H9 (cell line): ENCODE measurements around the gene XDH. TPM values are rescaled to one million over a fixed set of nuclear protein-coding genes. Genes with fewer than 3 reads are reported as not detected.

Experiments
- DNase-seq: peaks from one replicate; pipeline ENCODE4 v3.0.0-alpha.2; 2017
- H2AFZ ChIP-seq: one replicate; pipeline ENCODE4 v1.6.1; 2013; ENCODE audit warnings: mild to moderate bottlenecking, low read length, control low read depth, moderate library complexity
- H2AK5ac ChIP-seq: 2 replicates; pipeline ENCODE4 v1.6.1; 2013; ENCODE audit warnings: low read length, control low read depth, mixed read lengths; ENCODE audit not compliant: insufficient read length
- H2BK120ac ChIP-seq: one replicate; pipeline ENCODE4 v1.6.1; 2013; ENCODE audit warnings: low read depth, mild to moderate bottlenecking, low read length, control low read depth, inconsistent platforms; ENCODE audit not compliant: poor library complexity, severe bottlenecking
- H2BK12ac ChIP-seq: 2 replicates; pipeline ENCODE4 v1.6.1; 2013; ENCODE audit warnings: low read length, control low read depth, mixed read lengths, low read depth; ENCODE audit not compliant: insufficient read length
- H2BK15ac ChIP-seq: 2 replicates; pipeline ENCODE4 v1.6.1; 2013; ENCODE audit warnings: low read depth, low read length, control low read depth
- H2BK20ac ChIP-seq: one replicate; pipeline ENCODE4 v1.6.1; 2013; ENCODE audit warnings: low read depth, mild to moderate bottlenecking, low read length, control low read depth, inconsistent platforms; ENCODE audit not compliant: poor library complexity, severe bottlenecking
- H2BK5ac ChIP-seq: 2 replicates; pipeline ENCODE4 v1.6.1; 2013; ENCODE audit warnings: low read length, control low read depth, mixed read lengths; ENCODE audit not compliant: insufficient read length
- H3K14ac ChIP-seq: 2 replicates; pipeline ENCODE4 v1.6.1; 2013; ENCODE audit warnings: low read length, control low read depth; ENCODE audit not compliant: insufficient read depth
- H3K18ac ChIP-seq: 2 replicates; pipeline ENCODE4 v1.6.1; 2013; ENCODE audit warnings: low read depth, mild to moderate bottlenecking, mixed read lengths, low read length, control low read depth; ENCODE audit not compliant: insufficient read length
- H3K23ac ChIP-seq: 2 replicates; pipeline ENCODE4 v1.6.1; 2013; ENCODE audit warnings: low read length, control low read depth, mixed read lengths, low read depth; ENCODE audit not compliant: insufficient read length
- H3K23me2 ChIP-seq: 2 replicates; pipeline ENCODE4 v1.6.1; 2013; ENCODE audit warnings: low read depth, mild to moderate bottlenecking, mixed read lengths, low read length, control low read depth; ENCODE audit not compliant: insufficient read length, poor library complexity, severe bottlenecking
- H3K27ac ChIP-seq: 2 replicates; pipeline ENCODE4 v1.5.1; 2013; ENCODE audit warnings: low read length, control low read depth, mixed read lengths, low read depth; ENCODE audit not compliant: insufficient read length
- H3K27me3 ChIP-seq: 2 replicates; pipeline ENCODE4 v1.6.1; 2013; ENCODE audit warnings: low read length, control low read depth, inconsistent platforms; ENCODE audit not compliant: insufficient read depth
- H3K4ac ChIP-seq: 2 replicates; pipeline ENCODE4 v1.6.1; 2013; ENCODE audit warnings: low read depth, mild to moderate bottlenecking, control low read depth, inconsistent platforms, low read length, moderate library complexity
- H3K4me1 ChIP-seq: 2 replicates; pipeline ENCODE4 v1.6.1; 2013; ENCODE audit warnings: low read length, control low read depth, inconsistent platforms; ENCODE audit not compliant: insufficient read depth
- H3K4me2 ChIP-seq: 2 replicates; pipeline ENCODE4 v1.6.1; 2013; ENCODE audit warnings: low read length, control low read depth, mixed read lengths; ENCODE audit not compliant: insufficient read length, insufficient read depth
- H3K56ac ChIP-seq: 2 replicates; pipeline ENCODE4 v1.6.1; 2013; ENCODE audit warnings: low read depth, mild to moderate bottlenecking, mixed read lengths, low read length, control low read depth; ENCODE audit not compliant: insufficient read length
- H3K79me1 ChIP-seq: 2 replicates; pipeline ENCODE4 v1.6.1; 2013; ENCODE audit warnings: low read depth, mild to moderate bottlenecking, moderate library complexity, low read length, control low read depth, inconsistent platforms; ENCODE audit not compliant: insufficient read depth, poor library complexity, severe bottlenecking
- H3K79me2 ChIP-seq: 2 replicates; pipeline ENCODE4 v1.6.1; 2013; ENCODE audit warnings: low read length, control low read depth, inconsistent platforms; ENCODE audit not compliant: insufficient read depth
- H3K9ac ChIP-seq: 2 replicates; pipeline ENCODE4 v1.6.1; 2013; ENCODE audit warnings: low read length, control low read depth, mixed read lengths; ENCODE audit not compliant: insufficient read length; ENCODE audit errors: extremely low read depth
- H3K9me3 ChIP-seq: one replicate; pipeline ENCODE4 v1.6.1; 2013; ENCODE audit warnings: low read depth, low read length, inconsistent platforms; ENCODE audit not compliant: control insufficient read depth
- H3T11ph ChIP-seq: one replicate; pipeline ENCODE4 v1.6.1; 2013; ENCODE audit warnings: mild to moderate bottlenecking, low read length, control low read depth, inconsistent platforms
- H4K20me1 ChIP-seq: one replicate; pipeline ENCODE4 v1.6.1; 2013; ENCODE audit not compliant: control insufficient read depth, insufficient read length, insufficient read depth
- H4K5ac ChIP-seq: 2 replicates; pipeline ENCODE4 v1.6.1; 2013; ENCODE audit warnings: low read depth, mild to moderate bottlenecking, mixed read lengths, low read length, control low read depth; ENCODE audit not compliant: insufficient read length
- H4K8ac ChIP-seq: replicated peaks from 2 replicates; pipeline ENCODE4 v1.6.1; 2013; ENCODE audit warnings: low read length, control low read depth, mixed read lengths, low read depth; ENCODE audit not compliant: insufficient read length
- H4K91ac ChIP-seq: 2 replicates; pipeline ENCODE4 v1.6.1; 2013; ENCODE audit warnings: low read depth, mild to moderate bottlenecking, moderate library complexity, mixed read lengths, low read length, control low read depth; ENCODE audit not compliant: insufficient read length
- H3K27ac Mint-ChIP-seq, 3 experiments: 2 replicates in 2 of 3; 3 replicates in 1 of 3; pipeline ENCODE4 v1.8.0; 2020 to 2021; ENCODE audit warnings: mixed read lengths in 3 of 3, mild to moderate bottlenecking in 1 of 3, moderate library complexity in 1 of 3
- H3K27me3 Mint-ChIP-seq: 2 replicates; pipeline ENCODE4 v1.8.0; 2021; ENCODE audit warnings: low read depth, mild to moderate bottlenecking, moderate library complexity, mixed read lengths
- H3K36me3 Mint-ChIP-seq, 3 experiments: 2 replicates in 2 of 3; 3 replicates in 1 of 3; pipeline ENCODE4 v1.8.0; 2020 to 2021; ENCODE audit warnings: low read depth in 3 of 3, mixed read lengths in 3 of 3; ENCODE audit not compliant: insufficient read depth in 1 of 3
- H3K4me1 Mint-ChIP-seq, 2 experiments: 2 replicates each; pipeline ENCODE4 v1.8.0; 2020; ENCODE audit warnings: mixed read lengths in 2 of 2
- H3K4me3 Mint-ChIP-seq, 2 experiments: 2 replicates in 1 of 2; 3 replicates in 1 of 2; pipeline ENCODE4 v1.8.0; 2020 to 2021; ENCODE audit warnings: mild to moderate bottlenecking in 2 of 2, mixed read lengths in 2 of 2, moderate library complexity in 1 of 2
- H3K9me3 Mint-ChIP-seq, 2 experiments: 2 replicates in 1 of 2; 3 replicates in 1 of 2; pipeline ENCODE4 v1.8.0; 2020; ENCODE audit warnings: mild to moderate bottlenecking in 2 of 2, mixed read lengths in 2 of 2, moderate library complexity in 1 of 2
- WGBS: extraction: QIAGEN DNeasy Blood & Tissue Kit; methylation state at CpG from one replicate; pipeline ENCODE4 v1.1.7; 2013; ENCODE audit warnings: missing lambda C conversion rate, low lambda C conversion rate, mixed read lengths; ENCODE audit not compliant: insufficient read length; ENCODE audit errors: extremely low coverage; 5-methylcytosine and 5-hydroxymethylcytosine counted together
- total RNA-seq: library from RNA; stranded (reverse); gene quantifications from 2 replicates; pipeline ENCODE4 v1.2.1, GENCODE V29; 2021
- TF ChIP-seq, protein P1 (sequence below): fragments of 200-600 bp; sonication (generic); conservative IDR thresholded peaks from 3 replicates; pipeline ENCODE4 v1.8.0; 2021; ENCODE audit warnings: antibody characterized with exemption, mild to moderate bottlenecking

XDH gene
- total RNA-seq, 1 experiment from 2014 or later = 1.4 TPM

DNA sequence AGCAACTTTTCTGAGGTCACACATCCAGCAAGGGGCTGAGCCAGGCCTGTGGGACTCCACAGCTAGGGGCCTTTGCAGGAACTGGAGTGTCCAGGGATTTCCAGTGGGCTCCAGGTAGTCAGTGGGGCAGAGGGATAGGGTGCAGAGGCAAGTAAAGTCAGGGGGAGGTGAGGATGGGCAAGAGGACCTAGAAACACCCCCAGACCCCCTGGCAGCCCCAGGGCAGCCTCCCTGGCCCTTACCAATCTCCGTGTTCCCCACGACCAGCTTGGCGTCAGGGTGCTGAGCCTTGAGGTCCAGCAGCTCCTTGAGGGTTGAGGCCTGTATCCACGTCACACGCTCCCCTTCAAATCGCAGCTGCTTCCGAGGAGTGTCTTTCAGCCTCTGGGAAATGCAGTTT lies 28.4 kb downstream of the XDH start:
- no peaks in the 10 kb centered on the region for H3K27me3 ChIP-seq
- no peaks in the 10 kb centered on the region for H3K23me2 ChIP-seq
- WGBS = no CpG with 5 or more reads among the region's 7 CpGs

More for the DNA sequence above, 28.4 kb downstream of the XDH start:
- Mint-ChIP-seq H3K4me3 (no peak overlapping the region), H3K27ac (no peak overlapping the region), H3K4me1 (peaks cover 34 to 36% of the 10 kb centered on the region in 2 experiments), H3K27me3 (no peaks in the 10 kb centered on the region), H3K9me3 (no peaks in the 10 kb centered on the region), H3K36me3 (peaks cover 0 to 6% (median 2%) of the 10 kb centered on the region in 3 experiments; a peak in 2 of 7 replicates)
- no peak overlapping the region for H3K23ac ChIP-seq
- no peaks in the 10 kb centered on the region for H3K79me2 ChIP-seq
- H2AFZ ChIP-seq = no peak overlapping the region
- TF ChIP-seq, protein P1, sequence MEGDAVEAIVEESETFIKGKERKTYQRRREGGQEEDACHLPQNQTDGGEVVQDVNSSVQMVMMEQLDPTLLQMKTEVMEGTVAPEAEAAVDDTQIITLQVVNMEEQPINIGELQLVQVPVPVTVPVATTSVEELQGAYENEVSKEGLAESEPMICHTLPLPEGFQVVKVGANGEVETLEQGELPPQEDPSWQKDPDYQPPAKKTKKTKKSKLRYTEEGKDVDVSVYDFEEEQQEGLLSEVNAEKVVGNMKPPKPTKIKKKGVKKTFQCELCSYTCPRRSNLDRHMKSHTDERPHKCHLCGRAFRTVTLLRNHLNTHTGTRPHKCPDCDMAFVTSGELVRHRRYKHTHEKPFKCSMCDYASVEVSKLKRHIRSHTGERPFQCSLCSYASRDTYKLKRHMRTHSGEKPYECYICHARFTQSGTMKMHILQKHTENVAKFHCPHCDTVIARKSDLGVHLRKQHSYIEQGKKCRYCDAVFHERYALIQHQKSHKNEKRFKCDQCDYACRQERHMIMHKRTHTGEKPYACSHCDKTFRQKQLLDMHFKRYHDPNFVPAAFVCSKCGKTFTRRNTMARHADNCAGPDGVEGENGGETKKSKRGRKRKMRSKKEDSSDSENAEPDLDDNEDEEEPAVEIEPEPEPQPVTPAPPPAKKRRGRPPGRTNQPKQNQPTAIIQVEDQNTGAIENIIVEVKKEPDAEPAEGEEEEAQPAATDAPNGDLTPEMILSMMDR = no peak
- no peak overlapping the region for H3K4me2 ChIP-seq
- H4K91ac ChIP-seq = no peak overlapping the region
- peaks cover 10% of the 10 kb centered on the region; the same call in 1 of the 2 replicates for H3K4me1 ChIP-seq
- no peak overlapping the region for H4K5ac ChIP-seq
- H2AK5ac ChIP-seq = no peak overlapping the region
- H4K8ac ChIP-seq = no peak overlapping the region
- no peak overlapping the region for H2BK20ac ChIP-seq
- H3K27ac ChIP-seq = no peak overlapping the region
- H2BK5ac ChIP-seq = no peak overlapping the region
- no peak overlapping the region for H2BK15ac ChIP-seq
- no peak overlapping the region for H3K18ac ChIP-seq
- H4K20me1 ChIP-seq = no peaks in the 10 kb centered on the region
- H3K56ac ChIP-seq = no peak overlapping the region
- H3T11ph ChIP-seq = no peak overlapping the region
- H3K4ac ChIP-seq = no peak overlapping the region
- no peak for DNase-seq
- H3K9ac ChIP-seq = no peak overlapping the region
- H3K14ac ChIP-seq = no peak overlapping the region; the same call in 1 of the 2 replicates
- no peak overlapping the region for H2BK120ac ChIP-seq
- no peak overlapping the region for H2BK12ac ChIP-seq
- no peaks in the 10 kb centered on the region for H3K79me1 ChIP-seq
- H3K9me3 ChIP-seq = no peaks in the 10 kb centered on the region
